ENCODE results near the gene EPYC. TPM values are rescaled to one million over a fixed set of nuclear protein-coding genes. Genes with fewer than 3 reads are reported as not detected.

The EPYC gene
- total RNA-seq, 1 experiment from 2014 or later: not detected

GRCh38 chr12:90924406-90924805 lies 80.4 kb downstream of the EPYC start:
- in situ Hi-C loops (cut with HindIII; ENCODE audit: low sequenced_read_pairs): no loop called here
- DNase-seq (ENCODE audit: low spot score): no peak

- in situ Hi-C loops (cut with HindIII; ENCODE audit: low sequenced_read_pairs): no loop called here
- no peak for DNase-seq (ENCODE audit: low spot score)
These were observed 82.6 kb downstream of the EPYC start for GRCh38 chr12:90922145-90922627.

- no peak for DNase-seq (ENCODE audit: low spot score)
- in situ Hi-C loops (cut with HindIII; ENCODE audit: low sequenced_read_pairs): no loop called here
These were observed 83.2 kb downstream of the EPYC start for GRCh38 chr12:90921536-90921935.

- in situ Hi-C loops (cut with HindIII; ENCODE audit: low sequenced_read_pairs): no loop called here
- no peak for DNase-seq (ENCODE audit: low spot score)
These were observed 84.5 kb downstream of the EPYC start for GRCh38 chr12:90920222-90920621.

GRCh38 chr12:90917431-90917830 lies 87.3 kb downstream of the EPYC start:
- in situ Hi-C loops (cut with HindIII; ENCODE audit: low sequenced_read_pairs): no loop called here
- DNase-seq (ENCODE audit: low spot score): no peak

- no peak for DNase-seq (ENCODE audit: low spot score)
- in situ Hi-C loops (cut with HindIII; ENCODE audit: low sequenced_read_pairs): no loop called here
These were observed 88.3 kb downstream of the EPYC start for GRCh38 chr12:90916516-90916915.

- in situ Hi-C loops (cut with HindIII; ENCODE audit: low sequenced_read_pairs): no loop called here
- no peak for DNase-seq (ENCODE audit: low spot score)
These were observed 89.4 kb downstream of the EPYC start for GRCh38 chr12:90915353-90915752.

Other genes with a start within 250 kb of the EPYC start
- not detected in 2 replicates for gene CCER1, start 49.8 kb downstream of the EPYC start, total RNA-seq (2014; rRNA removed; shearing (Covaris generic))
- not detected in 2 replicates for gene KERA, start 53.1 kb upstream of the EPYC start, total RNA-seq (2014; rRNA removed; shearing (Covaris generic))
- gene LUM, start 106.5 kb upstream of the EPYC start, total RNA-seq (2014; rRNA removed; shearing (Covaris generic)): not detected in 2 replicates
- not detected in 2 replicates for gene DCN, start 177.8 kb upstream of the EPYC start, total RNA-seq (2014; rRNA removed; shearing (Covaris generic))

Data from G401 (cell line).